Effector memory CD4-positive, alpha-beta T cell (primary cell): ENCODE data around the gene TBC1D5.
A peak's percentile ranks its signal among the peaks of the same experiment; 100 is the strongest.

Source experiments
- DNase-seq, 3 donors: peaks; one replicate each; pipeline ENCODE4 v3.0.0-alpha.2; 2020
- H3K27ac ChIP-seq: 2 replicates; pipeline ENCODE4 v1.7.0; 2013; ENCODE audit warnings: mild to moderate bottlenecking, low read length, moderate library complexity; ENCODE audit not compliant: insufficient read depth, poor library complexity, severe bottlenecking
- H3K27me3 ChIP-seq: replicated peaks from 2 replicates; pipeline ENCODE4 v1.7.0; 2013; ENCODE audit warnings: mild to moderate bottlenecking, low read length; ENCODE audit not compliant: insufficient read depth, control insufficient read depth, poor library complexity, severe bottlenecking
- H3K36me3 ChIP-seq: 2 replicates; pipeline ENCODE4 v1.7.0; 2013; ENCODE audit warnings: mild to moderate bottlenecking, low read length, moderate library complexity; ENCODE audit not compliant: control insufficient read depth, insufficient read depth
- H3K4me1 ChIP-seq: 2 replicates; pipeline ENCODE4 v1.7.0; 2013; ENCODE audit warnings: low read length, mild to moderate bottlenecking; ENCODE audit not compliant: control insufficient read depth, insufficient read depth, poor library complexity, severe bottlenecking
- H3K4me3 ChIP-seq: 2 replicates; pipeline ENCODE4 v1.7.0; 2013; ENCODE audit warnings: low read length, low read depth, mild to moderate bottlenecking; ENCODE audit not compliant: insufficient read depth, poor library complexity, severe bottlenecking
- H3K9me3 ChIP-seq: 2 replicates; pipeline ENCODE4 v1.7.0; 2013; ENCODE audit warnings: mild to moderate bottlenecking, low read length, moderate library complexity; ENCODE audit not compliant: control insufficient read depth

Gene TBC1D5

DNA sequence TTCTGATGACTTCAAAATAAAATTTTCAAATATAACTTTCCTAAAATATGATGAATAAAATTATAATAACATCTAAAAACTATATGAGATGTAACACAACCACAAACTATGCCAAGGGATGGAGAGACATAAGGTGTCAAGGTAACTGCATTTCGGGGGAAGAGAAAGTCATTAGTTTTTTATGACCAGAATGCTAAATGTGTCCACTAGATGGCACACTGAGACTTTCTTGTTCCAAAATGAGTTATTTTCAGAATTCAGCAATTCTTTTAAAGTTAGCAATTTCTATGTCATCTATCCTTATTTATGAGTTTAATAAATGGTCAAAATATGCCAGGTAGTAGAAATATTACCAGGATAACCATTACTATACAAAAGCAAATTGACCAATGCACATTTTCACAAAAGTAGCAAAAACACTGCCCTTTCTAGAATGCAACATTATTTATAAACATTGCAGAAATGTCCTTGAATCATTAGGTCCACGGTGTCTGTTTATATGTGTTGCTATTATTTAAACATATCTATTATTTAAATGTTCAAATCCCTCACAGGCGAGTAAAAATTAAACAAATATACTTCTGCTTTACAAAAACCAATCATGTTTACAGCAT is 483.5 kb downstream of the TBC1D5 start:
- Histone ChIP-seq H3K4me3 (no peak overlapping the region), H3K27me3 (no peaks in the 10 kb centered on the region), H3K36me3 (no peaks in the 10 kb centered on the region), H3K27ac (no peak overlapping the region), H3K4me1 (no peaks in the 10 kb centered on the region), H3K9me3 (no peaks in the 10 kb centered on the region)
- peak in 1 of 3 donors; percentile 3 for DNase-seq

DNA sequence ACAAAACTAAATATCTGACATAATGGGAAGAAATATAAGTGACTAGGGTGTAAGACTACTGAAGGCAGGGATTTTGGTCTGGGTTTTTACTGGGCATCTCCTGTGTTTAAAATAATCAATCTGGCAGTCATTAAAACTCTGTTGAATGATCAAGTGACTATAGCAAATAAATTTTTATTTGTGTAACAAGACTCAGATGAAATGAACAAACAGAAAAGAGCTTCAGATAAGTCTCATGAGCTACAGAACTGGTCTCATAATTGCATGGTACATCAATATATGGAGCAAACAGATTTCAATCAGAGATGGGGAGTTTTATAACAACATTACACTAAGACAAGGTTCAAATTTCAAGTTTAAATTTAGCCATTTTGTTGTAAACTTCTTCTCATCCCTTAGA is 485.2 kb downstream of the TBC1D5 start:
- H3K4me1 ChIP-seq: no peaks in the 10 kb centered on the region
- no peaks in the 10 kb centered on the region for H3K27me3 ChIP-seq
- no peak overlapping the region for H3K27ac ChIP-seq
- no peaks in the 10 kb centered on the region for H3K9me3 ChIP-seq
- no peak for DNase-seq
- no peaks in the 10 kb centered on the region for H3K36me3 ChIP-seq
- no peak overlapping the region for H3K4me3 ChIP-seq

DNA sequence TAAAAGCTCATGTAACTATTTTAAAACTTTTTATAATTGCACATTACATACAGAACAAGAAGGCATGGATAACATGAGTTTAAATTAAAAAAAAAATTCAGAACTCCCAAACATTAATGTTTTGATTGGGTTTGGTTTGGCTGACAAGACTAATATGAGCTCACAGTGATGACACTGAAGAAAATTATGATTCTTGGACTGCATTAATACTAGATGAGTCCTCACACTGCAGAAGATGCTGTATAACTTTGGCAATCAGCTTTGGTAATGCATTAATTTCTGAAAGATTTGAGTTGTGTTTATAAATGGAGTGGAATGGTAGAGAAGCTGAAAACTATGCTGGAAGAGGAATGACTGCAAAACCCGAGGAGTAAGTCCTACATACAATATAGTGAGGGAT is 498.8 kb downstream of the TBC1D5 start:
- DNase-seq: no peak
- no peaks in the 10 kb centered on the region for H3K36me3 ChIP-seq
- no peak overlapping the region for H3K4me3 ChIP-seq
- H3K4me1 ChIP-seq: no peaks in the 10 kb centered on the region
- H3K27me3 ChIP-seq: no peaks in the 10 kb centered on the region
- H3K27ac ChIP-seq: no peak overlapping the region
- H3K9me3 ChIP-seq: no peaks in the 10 kb centered on the region

GRCh38 chr3:17239417-17239816 is 503.0 kb downstream of the TBC1D5 start:
- Histone ChIP-seq H3K4me3 (no peak overlapping the region), H3K27ac (no peak overlapping the region), H3K4me1 (peaks cover 2% of the 10 kb centered on the region), H3K36me3 (no peaks in the 10 kb centered on the region), H3K9me3 (no peaks in the 10 kb centered on the region), H3K27me3 (no peaks in the 10 kb centered on the region)
- DNase-seq: no peak

DNA sequence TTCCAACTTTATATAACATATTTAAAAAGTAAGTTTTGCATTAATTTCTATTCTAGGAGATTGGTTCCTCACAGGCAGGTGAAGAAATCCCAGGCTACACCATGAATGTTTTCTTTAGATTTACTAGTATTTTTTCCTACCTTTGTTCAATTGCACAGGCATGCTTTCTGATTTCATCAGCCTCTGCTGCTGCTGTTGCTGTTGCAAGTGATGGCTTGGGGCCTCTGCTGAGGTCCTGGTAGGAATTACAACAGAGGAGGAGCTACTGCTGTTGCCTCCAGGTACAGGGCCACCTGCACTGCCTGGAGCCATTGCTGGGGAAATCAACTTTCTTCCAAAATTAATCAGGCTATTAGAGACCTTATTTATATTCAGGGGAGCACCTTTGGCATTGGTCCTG is 504.4 kb downstream of the TBC1D5 start:
- H3K9me3 ChIP-seq: no peaks in the 10 kb centered on the region
- no peaks in the 10 kb centered on the region for H3K36me3 ChIP-seq
- peaks cover 14% of the 10 kb centered on the region for H3K4me1 ChIP-seq
- no peaks in the 10 kb centered on the region for H3K27me3 ChIP-seq
- H3K27ac ChIP-seq: no peak overlapping the region
- DNase-seq: no peak
- H3K4me3 ChIP-seq: no peak overlapping the region

DNA sequence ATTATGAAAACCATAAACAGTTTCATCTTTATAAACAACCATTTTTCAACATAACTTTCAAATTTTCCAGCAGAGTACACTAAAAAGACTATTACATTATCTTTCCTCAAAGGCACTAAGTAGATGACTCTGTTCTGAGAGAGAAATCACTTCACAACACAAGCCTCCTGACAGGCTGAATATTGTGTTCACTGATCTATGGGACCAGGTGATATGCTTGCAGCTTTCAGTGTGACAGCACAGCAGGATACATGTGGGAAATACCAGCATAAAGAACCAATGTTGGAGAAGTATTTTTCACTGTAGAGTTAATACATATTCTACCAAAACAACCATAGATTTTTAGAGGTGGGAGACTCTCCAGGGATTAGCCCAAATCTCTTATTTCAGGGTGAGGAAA is 507.1 kb downstream of the TBC1D5 start:
- peaks cover 14% of the 10 kb centered on the region for H3K4me1 ChIP-seq
- H3K27ac ChIP-seq: no peak overlapping the region
- H3K36me3 ChIP-seq: no peaks in the 10 kb centered on the region
- no peaks in the 10 kb centered on the region for H3K27me3 ChIP-seq
- H3K9me3 ChIP-seq: no peaks in the 10 kb centered on the region
- no peak for DNase-seq
- no peak overlapping the region for H3K4me3 ChIP-seq

- DNase-seq: no peak
- no peaks in the 10 kb centered on the region for H3K27me3 ChIP-seq
These were observed 508.0 kb downstream of the TBC1D5 start for GRCh38 chr3:17234382-17234781.

DNA sequence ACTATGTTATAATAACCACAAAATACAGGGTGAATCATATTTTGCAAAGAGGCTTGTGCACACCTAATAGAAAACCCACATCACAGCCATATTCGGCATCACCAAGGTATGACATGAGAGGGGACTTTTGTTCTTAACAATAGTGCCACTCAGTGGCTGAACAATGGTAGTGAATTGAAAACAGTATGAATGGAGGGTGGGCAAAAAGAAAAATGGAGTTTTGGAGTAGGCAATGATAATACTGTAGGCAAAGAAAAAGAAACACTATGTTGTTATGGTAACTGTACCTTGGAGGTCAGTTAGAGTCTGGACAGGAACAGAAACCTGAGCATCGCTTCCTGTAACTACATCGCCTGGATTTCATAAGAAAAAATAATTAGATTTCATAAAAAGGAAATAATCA is 509.0 kb downstream of the TBC1D5 start:
- Histone ChIP-seq H3K27me3 (no peaks in the 10 kb centered on the region), H3K9me3 (no peaks in the 10 kb centered on the region), H3K4me3 (no peak overlapping the region), H3K4me1 (peaks cover 14% of the 10 kb centered on the region), H3K27ac (no peak overlapping the region), H3K36me3 (no peaks in the 10 kb centered on the region)
- peak in 1 of 3 donors; percentile 29 for DNase-seq

More at GRCh38 chr3:17234382-17234781, 508.0 kb downstream of the TBC1D5 start:
- H3K27ac ChIP-seq: no peak overlapping the region
- H3K36me3 ChIP-seq: no peaks in the 10 kb centered on the region
- no peak overlapping the region for H3K4me3 ChIP-seq
- H3K4me1 ChIP-seq: peaks cover 14% of the 10 kb centered on the region
- no peaks in the 10 kb centered on the region for H3K9me3 ChIP-seq

DNA sequence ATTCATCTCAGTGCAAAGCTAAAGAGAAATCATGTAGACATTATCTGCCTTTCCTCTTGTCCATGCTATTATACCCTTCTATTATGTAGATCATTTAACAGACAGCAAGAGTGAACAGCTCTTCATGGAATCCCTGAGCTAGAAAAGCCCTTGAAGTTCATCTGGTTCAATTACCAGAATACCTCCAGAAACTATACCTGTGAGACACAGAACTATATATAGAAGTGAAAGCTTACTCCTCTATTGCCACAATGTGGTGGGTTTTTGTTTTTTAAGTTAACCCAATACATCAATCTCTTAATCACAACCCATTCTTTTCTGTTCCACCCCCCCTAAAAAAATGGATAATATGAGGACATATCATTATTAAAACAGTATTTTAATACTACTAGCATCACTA is 510.0 kb downstream of the TBC1D5 start:
- no peak for DNase-seq
- H3K36me3 ChIP-seq: no peaks in the 10 kb centered on the region
- H3K4me3 ChIP-seq: no peak overlapping the region
- H3K4me1 ChIP-seq: peaks cover 14% of the 10 kb centered on the region
- H3K27me3 ChIP-seq: no peaks in the 10 kb centered on the region
- no peak overlapping the region for H3K27ac ChIP-seq
- H3K9me3 ChIP-seq: no peaks in the 10 kb centered on the region

GRCh38 chr3:17231537-17232261 is 510.7 kb downstream of the TBC1D5 start:
- no peak for DNase-seq
- Histone ChIP-seq H3K27me3 (no peaks in the 10 kb centered on the region), H3K9me3 (no peaks in the 10 kb centered on the region), H3K4me3 (no peak overlapping the region), H3K27ac (no peak overlapping the region), H3K36me3 (no peaks in the 10 kb centered on the region), H3K4me1 (peaks cover 14% of the 10 kb centered on the region)
